NK-92 treated with Interleukin-12 subunit alpha and Interleukin-12 subunit beta, amount 100 ng/mL, for 24 hours (cell line): ENCODE measurements around the gene MAIP1.
"Not testable (repeated sequence)": the region's sequence is repeated elsewhere in the genome, so short reads cannot be mapped to it uniquely, and the experiment has no call there.

Source experiments
- DNase-seq: peaks from one replicate; lab custom pipeline; 2025; lab: John Stamatoyannopoulos, UW

The MAIP1 gene

GRCh38 chr2:199955339-199956061 is at the start of gene MAIP1, which contains the start of gene TYW5:
MAIP1 (plus strand) TSS chr2:199955582; CDS start chr2:199955799, 217 bp downstream.
TYW5 (minus strand) TSS chr2:199955491; CDS start chr2:199955470, 21 bp downstream.
- DNase-seq, result peak; percentile 81

GRCh38 chr2:199907008-199907714 is 48.2 kb upstream of the MAIP1 start:
- no peak for DNase-seq

GRCh38 chr2:199910338-199911051 is 44.9 kb upstream of the MAIP1 start:
- no peak for DNase-seq

- DNase-seq, result peak; percentile 95
Observed at GRCh38 chr2:199911052-199911876, 44.1 kb upstream of the MAIP1 start, which contains the start of gene C2orf69. C2orf69 (plus strand) TSS chr2:199911293; CDS start chr2:199911439, 146 bp downstream.

GRCh38 chr2:199911877-199912161 is 43.6 kb upstream of the MAIP1 start:
- DNase-seq, result no peak

- not testable (repeated sequence) for DNase-seq
Observed at GRCh38 chr2:199912553-199913114, 42.7 kb upstream of the MAIP1 start.

GRCh38 chr2:199914372-199914958 is 40.9 kb upstream of the MAIP1 start:
- no peak for DNase-seq

GRCh38 chr2:199916980-199917379 is 38.4 kb upstream of the MAIP1 start:
- no peak for DNase-seq

GRCh38 chr2:199922856-199923255 is 32.5 kb upstream of the MAIP1 start:
- DNase-seq, result no peak

GRCh38 chr2:199923924-199924323 is 31.5 kb upstream of the MAIP1 start:
- no peak for DNase-seq

- no peak for DNase-seq
Observed at GRCh38 chr2:199926806-199927205, 28.6 kb upstream of the MAIP1 start.

- DNase-seq, result no peak
Observed at GRCh38 chr2:199928226-199928625, 27.2 kb upstream of the MAIP1 start.

- DNase-seq, result no peak
Observed at GRCh38 chr2:199928626-199929025, 26.8 kb upstream of the MAIP1 start.

GRCh38 chr2:199929262-199929661 is 26.1 kb upstream of the MAIP1 start:
- DNase-seq, result no peak

GRCh38 chr2:199932312-199932855 is 23.0 kb upstream of the MAIP1 start:
- DNase-seq, result no peak

- no peak for DNase-seq
Observed at GRCh38 chr2:199933466-199933865, 21.9 kb upstream of the MAIP1 start.

GRCh38 chr2:199936554-199936953 is 18.8 kb upstream of the MAIP1 start:
- no peak for DNase-seq

- no peak for DNase-seq
Observed at GRCh38 chr2:199940373-199940772, 15.0 kb upstream of the MAIP1 start.

GRCh38 chr2:199943373-199943772 is 12.0 kb upstream of the MAIP1 start:
- no peak for DNase-seq

GRCh38 chr2:199946196-199946595 is 9.2 kb upstream of the MAIP1 start:
- no peak for DNase-seq

GRCh38 chr2:199946836-199947235 is 8.5 kb upstream of the MAIP1 start:
- no peak for DNase-seq
